ENCODE measurements around the gene FAM107B. TPM values are rescaled to one million over a fixed set of nuclear protein-coding genes. Genes with fewer than 3 reads are reported as not detected.

Gene FAM107B
- total RNA-seq, 1 donor = 30.0 TPM

DNA sequence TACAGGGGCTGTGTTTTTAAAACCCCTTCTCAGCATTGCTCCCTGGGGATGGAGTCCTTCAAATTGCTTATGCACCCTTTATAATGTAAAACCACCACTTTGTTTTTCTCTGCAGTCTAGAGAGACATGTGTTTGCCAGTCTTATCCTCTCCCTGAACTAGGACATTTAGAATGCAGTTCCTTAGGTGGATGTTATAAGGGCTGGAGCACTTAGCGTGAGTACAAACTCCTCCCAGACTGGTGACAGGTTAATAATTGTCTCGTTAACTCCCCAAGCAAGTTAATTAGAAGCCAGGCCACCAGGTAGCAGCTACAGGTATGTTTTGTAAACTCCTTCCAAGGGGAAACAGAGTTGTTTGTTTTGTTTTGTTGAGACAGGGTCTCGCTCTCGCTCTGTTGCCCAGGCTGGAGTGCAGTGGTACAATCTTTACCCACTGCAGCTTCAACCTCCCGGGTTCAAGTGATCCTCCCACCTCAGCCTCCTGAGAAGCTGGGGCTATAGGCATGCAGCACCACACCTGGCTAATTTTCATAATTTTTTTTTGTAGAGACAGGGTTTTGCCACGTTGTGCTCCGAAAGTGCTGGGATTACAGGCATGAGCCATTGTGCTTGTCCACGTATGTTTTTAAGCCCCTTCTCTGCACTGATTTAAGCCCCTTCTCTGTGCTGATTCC lies 100.2 kb downstream of the FAM107B start:
- no peak overlapping the region for H3K4me3 ChIP-seq (ENCODE audit: insufficient read depth, low read length)
- no peak overlapping the region for H3K4me2 ChIP-seq (ENCODE audit: insufficient read depth, low read length)
- TF ChIP-seq, protein P1, sequence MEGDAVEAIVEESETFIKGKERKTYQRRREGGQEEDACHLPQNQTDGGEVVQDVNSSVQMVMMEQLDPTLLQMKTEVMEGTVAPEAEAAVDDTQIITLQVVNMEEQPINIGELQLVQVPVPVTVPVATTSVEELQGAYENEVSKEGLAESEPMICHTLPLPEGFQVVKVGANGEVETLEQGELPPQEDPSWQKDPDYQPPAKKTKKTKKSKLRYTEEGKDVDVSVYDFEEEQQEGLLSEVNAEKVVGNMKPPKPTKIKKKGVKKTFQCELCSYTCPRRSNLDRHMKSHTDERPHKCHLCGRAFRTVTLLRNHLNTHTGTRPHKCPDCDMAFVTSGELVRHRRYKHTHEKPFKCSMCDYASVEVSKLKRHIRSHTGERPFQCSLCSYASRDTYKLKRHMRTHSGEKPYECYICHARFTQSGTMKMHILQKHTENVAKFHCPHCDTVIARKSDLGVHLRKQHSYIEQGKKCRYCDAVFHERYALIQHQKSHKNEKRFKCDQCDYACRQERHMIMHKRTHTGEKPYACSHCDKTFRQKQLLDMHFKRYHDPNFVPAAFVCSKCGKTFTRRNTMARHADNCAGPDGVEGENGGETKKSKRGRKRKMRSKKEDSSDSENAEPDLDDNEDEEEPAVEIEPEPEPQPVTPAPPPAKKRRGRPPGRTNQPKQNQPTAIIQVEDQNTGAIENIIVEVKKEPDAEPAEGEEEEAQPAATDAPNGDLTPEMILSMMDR (IDR thresholded peaks at IDR 0.05; ENCODE audit: extremely low read depth, low read depth, low read length) = no peak
- H3K9me3 ChIP-seq (ENCODE audit: low read depth, low read length) = no peaks in the 10 kb centered on the region
- no peak overlapping the region for H3K27ac ChIP-seq (ENCODE audit: low read depth, low read length)
- peaks cover 7% of the 10 kb centered on the region for H3K27me3 ChIP-seq (ENCODE audit: insufficient read depth, low read length)
- H3K36me3 ChIP-seq (ENCODE audit: insufficient read depth, low read length) = no peaks in the 10 kb centered on the region
- H3K4me1 ChIP-seq (ENCODE audit: insufficient read depth, low read length) = peaks cover 10% of the 10 kb centered on the region
- no peaks in the 10 kb centered on the region for H3K79me2 ChIP-seq (ENCODE audit: insufficient read depth, low read length)
- no peak overlapping the region for H2AFZ ChIP-seq (ENCODE audit: low read length)
- no peak for DNase-seq (ENCODE audit: insufficient read length, low spot score, missing footprints)
- H4K20me1 ChIP-seq (ENCODE audit: insufficient read depth, low read length) = no peaks in the 10 kb centered on the region

DNA sequence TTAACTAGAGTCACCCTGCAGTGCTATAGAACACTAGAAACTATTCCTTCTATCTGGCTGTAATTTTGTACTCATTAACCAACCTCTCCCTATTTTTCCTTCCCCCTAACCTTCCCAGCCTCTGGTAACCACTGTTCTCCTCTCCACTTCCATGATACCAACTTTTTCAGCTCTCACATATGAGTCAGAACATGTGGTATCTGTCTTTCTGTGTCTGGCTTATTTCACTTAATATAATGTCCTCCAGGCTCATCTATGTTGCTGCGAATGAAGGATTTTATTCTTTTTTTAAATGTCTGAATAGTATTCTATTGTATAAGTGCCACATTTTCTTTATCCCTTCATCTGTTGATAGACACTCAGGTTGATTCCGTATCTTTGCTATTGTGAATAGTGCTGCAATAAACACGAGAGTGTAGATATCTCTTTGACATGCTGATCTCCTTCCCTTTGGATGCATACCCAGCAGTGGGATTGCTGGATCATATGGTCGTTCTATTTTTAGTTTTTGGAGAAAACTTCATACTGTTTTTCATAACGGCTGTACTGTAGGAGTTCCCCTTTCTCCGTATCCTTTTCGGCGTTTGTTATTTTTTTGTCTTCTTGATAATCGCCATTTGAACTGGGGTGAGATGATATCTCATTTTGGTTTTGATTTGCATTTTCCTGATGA lies 101.4 kb downstream of the FAM107B start:
- TF ChIP-seq, protein P1 (IDR thresholded peaks at IDR 0.05; ENCODE audit: extremely low read depth, low read depth, low read length) = no peak
- DNase-seq (ENCODE audit: insufficient read length, low spot score, missing footprints) = no peak

DNA sequence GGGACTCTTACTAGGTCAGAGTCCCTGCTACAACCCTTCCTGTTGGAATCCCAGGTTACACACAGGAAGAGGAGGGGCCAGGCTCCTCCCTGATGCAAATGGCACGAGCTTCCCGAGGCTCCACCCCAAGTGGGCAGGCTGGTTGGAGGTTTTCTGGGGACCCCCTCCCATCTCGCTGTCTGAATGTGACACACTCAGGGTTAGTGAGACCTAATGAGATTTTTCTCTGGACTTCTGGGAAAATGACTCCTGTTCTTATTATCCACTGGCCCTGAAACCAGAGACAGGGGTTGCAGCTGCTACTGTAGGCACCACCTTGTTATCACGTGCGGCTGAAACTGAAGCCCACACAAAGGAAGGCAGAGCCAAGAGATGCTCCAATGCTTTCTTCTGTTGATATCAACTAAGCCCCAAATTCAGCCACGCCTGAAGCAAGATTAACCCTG lies 103.3 kb downstream of the FAM107B start:
- TF ChIP-seq, protein P1 (IDR thresholded peaks at IDR 0.05; ENCODE audit: extremely low read depth, low read depth, low read length) = no peak
- no peaks in the 10 kb centered on the region for H3K9me3 ChIP-seq (ENCODE audit: low read depth, low read length)
- H3K27ac ChIP-seq (ENCODE audit: low read depth, low read length) = no peak overlapping the region
- H3K4me2 ChIP-seq (ENCODE audit: insufficient read depth, low read length) = no peak overlapping the region
- peaks cover 7% of the 10 kb centered on the region for H3K27me3 ChIP-seq (ENCODE audit: insufficient read depth, low read length)
- no peak overlapping the region for H3K4me3 ChIP-seq (ENCODE audit: insufficient read depth, low read length)
- no peaks in the 10 kb centered on the region for H3K79me2 ChIP-seq (ENCODE audit: insufficient read depth, low read length)
- H3K4me1 ChIP-seq (ENCODE audit: insufficient read depth, low read length) = peaks cover 10% of the 10 kb centered on the region
- no peaks in the 10 kb centered on the region for H3K36me3 ChIP-seq (ENCODE audit: insufficient read depth, low read length)
- H4K20me1 ChIP-seq (ENCODE audit: insufficient read depth, low read length) = no peaks in the 10 kb centered on the region
- no peak for DNase-seq (ENCODE audit: insufficient read length, low spot score, missing footprints)
- H2AFZ ChIP-seq (ENCODE audit: low read length) = no peak overlapping the region

More for the DNA sequence above, 101.4 kb downstream of the FAM107B start:
- H3K4me3 ChIP-seq (ENCODE audit: insufficient read depth, low read length) = no peak overlapping the region
- H3K27ac ChIP-seq (ENCODE audit: low read depth, low read length) = no peak overlapping the region
- no peak overlapping the region for H2AFZ ChIP-seq (ENCODE audit: low read length)
- H3K79me2 ChIP-seq (ENCODE audit: insufficient read depth, low read length) = no peaks in the 10 kb centered on the region
- peaks cover 10% of the 10 kb centered on the region for H3K4me1 ChIP-seq (ENCODE audit: insufficient read depth, low read length)
- H3K36me3 ChIP-seq (ENCODE audit: insufficient read depth, low read length) = no peaks in the 10 kb centered on the region
- H3K9me3 ChIP-seq (ENCODE audit: low read depth, low read length) = no peaks in the 10 kb centered on the region
- no peak overlapping the region for H3K4me2 ChIP-seq (ENCODE audit: insufficient read depth, low read length)
- H3K27me3 ChIP-seq (ENCODE audit: insufficient read depth, low read length) = peaks cover 7% of the 10 kb centered on the region
- no peaks in the 10 kb centered on the region for H4K20me1 ChIP-seq (ENCODE audit: insufficient read depth, low read length)

DNA sequence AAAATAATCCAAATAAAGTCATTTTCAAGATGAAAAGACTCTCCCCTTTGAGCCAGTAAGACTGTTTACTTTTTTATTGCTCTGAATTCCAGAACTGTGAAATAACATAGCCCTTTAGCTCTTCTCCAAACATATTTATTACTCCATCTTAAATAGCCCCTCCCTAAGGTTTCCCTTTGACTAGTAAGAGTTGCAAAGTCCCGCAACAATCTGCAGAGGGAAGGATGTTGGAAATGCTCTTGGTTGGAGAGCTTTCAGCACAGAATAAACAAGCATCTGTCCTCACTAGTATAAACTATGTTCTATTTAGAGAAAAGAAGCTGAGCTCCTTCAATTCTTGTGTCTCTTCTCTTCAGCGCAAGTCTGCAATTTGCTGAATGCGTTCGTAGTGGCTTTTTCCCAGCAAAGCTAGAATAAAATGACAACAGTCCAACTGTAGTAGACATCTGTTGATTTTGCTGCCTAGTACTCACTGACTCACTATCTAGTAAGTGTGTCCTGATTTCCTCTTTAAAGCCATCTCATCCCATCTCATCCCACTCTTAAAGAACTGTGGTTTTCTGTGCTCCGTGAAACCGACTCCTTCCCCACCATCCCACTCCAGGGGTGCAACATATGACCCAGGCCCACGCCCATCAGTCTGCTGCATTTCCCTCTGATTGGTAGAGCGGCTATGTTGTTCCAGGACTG lies 104.0 kb downstream of the FAM107B start:
- H3K79me2 ChIP-seq (ENCODE audit: insufficient read depth, low read length) = no peaks in the 10 kb centered on the region
- peak overlapping the region; percentile 75 for H2AFZ ChIP-seq (ENCODE audit: low read length)
- TF ChIP-seq, protein P1 (IDR thresholded peaks at IDR 0.05; ENCODE audit: extremely low read depth, low read depth, low read length) = no peak
- H3K27ac ChIP-seq (ENCODE audit: low read depth, low read length) = no peak overlapping the region
- H3K27me3 ChIP-seq (ENCODE audit: insufficient read depth, low read length) = peaks cover 7% of the 10 kb centered on the region
- no peaks in the 10 kb centered on the region for H4K20me1 ChIP-seq (ENCODE audit: insufficient read depth, low read length)
- no peaks in the 10 kb centered on the region for H3K36me3 ChIP-seq (ENCODE audit: insufficient read depth, low read length)
- H3K4me2 ChIP-seq (ENCODE audit: insufficient read depth, low read length) = peak overlapping the region; percentile 59
- H3K4me1 ChIP-seq (ENCODE audit: insufficient read depth, low read length) = peaks cover 10% of the 10 kb centered on the region
- no peak for DNase-seq (ENCODE audit: insufficient read length, low spot score, missing footprints)
- peak overlapping the region; percentile 24 for H3K4me3 ChIP-seq (ENCODE audit: insufficient read depth, low read length)
- no peaks in the 10 kb centered on the region for H3K9me3 ChIP-seq (ENCODE audit: low read depth, low read length)

Measured in osteoblast (primary cell).